ENCODE data around the gene MYH9.

DNA sequence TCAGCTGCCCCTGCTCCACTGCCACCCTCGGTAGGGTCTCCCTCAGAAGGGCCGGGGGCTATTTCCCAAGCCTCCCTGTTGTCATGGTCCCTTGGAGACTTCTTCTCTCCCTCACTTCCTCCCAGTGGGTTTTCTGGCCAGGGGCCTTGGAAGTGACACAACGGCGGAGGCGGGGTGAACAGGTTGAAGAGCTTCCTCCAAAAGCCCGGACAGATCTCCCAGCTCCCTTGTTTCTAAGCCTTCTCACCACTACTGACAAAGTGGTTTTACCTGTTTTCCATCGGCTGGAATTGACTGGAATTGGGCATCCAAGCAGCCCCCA, 14.5 kb downstream of the MYH9 start:
- TF ChIP-seq, protein P1, sequence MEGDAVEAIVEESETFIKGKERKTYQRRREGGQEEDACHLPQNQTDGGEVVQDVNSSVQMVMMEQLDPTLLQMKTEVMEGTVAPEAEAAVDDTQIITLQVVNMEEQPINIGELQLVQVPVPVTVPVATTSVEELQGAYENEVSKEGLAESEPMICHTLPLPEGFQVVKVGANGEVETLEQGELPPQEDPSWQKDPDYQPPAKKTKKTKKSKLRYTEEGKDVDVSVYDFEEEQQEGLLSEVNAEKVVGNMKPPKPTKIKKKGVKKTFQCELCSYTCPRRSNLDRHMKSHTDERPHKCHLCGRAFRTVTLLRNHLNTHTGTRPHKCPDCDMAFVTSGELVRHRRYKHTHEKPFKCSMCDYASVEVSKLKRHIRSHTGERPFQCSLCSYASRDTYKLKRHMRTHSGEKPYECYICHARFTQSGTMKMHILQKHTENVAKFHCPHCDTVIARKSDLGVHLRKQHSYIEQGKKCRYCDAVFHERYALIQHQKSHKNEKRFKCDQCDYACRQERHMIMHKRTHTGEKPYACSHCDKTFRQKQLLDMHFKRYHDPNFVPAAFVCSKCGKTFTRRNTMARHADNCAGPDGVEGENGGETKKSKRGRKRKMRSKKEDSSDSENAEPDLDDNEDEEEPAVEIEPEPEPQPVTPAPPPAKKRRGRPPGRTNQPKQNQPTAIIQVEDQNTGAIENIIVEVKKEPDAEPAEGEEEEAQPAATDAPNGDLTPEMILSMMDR (IDR thresholded peaks at IDR 0.05), result no peak
- TF ChIP-seq POLR2A (IDR thresholded peaks at IDR 0.05), result no peak
